ENCODE data around the gene ZNF500. TPM values are rescaled to one million over a fixed set of nuclear protein-coding genes. Genes with fewer than 3 reads are reported as not detected.

The ZNF500 gene
- 10 to 100 TPM; 33.9 to 35.6 TPM for total RNA-seq
- polyA plus RNA-seq = 10 to 100 TPM in 1 of 2 donors, 1 to 10 TPM in 1; 7.9 to 13.0 TPM

GRCh38 chr16:4766875-4767628 lies at the start of gene ZNF500:
Gene ZNF500, minus strand, starts transcription at chr16:4767162. Its CDS starts 1,184 bp downstream, at chr16:4765978.
- H3K27me3 Mint-ChIP-seq = no peaks in the 10 kb centered on the region
- ChIA-PET POLR2A (ENCODE audit: partially characterized antibody) (interaction anchor here (0.6 to 5.0 kb wide), 13 partner anchors 19 to 291 kb away, joined by 3 to 72 read pairs (median 5); partner anchors contain the start of genes ANKS3, DNAAF8, GLYR1 and HMOX2), CTCF (ENCODE audit: partially characterized antibody) (interaction anchor here (0.5 kb wide), 1 partner anchor 19 kb away, joined by 3 read pairs; no protein-coding TSS in a partner anchor)
- H3K4me1 Mint-ChIP-seq = peaks cover 16 to 50% (median 35%) of the 10 kb centered on the region in 4 donors
- peaks cover 0 to 2% (median 0%) of the 10 kb centered on the region in 8 donors for H3K9me3 Mint-ChIP-seq
- Histone ChIP-seq H3K9me3 (ENCODE audit: control insufficient read depth in 1 of 2, low read length in 2 of 2) (no peaks in the 10 kb centered on the region), H3K27ac (ENCODE audit: low read depth, low read length) (peak within 1 kb of the TSS; percentile 79), H3K4me3 (ENCODE audit: low read length in 2 of 2) (peak within 1 kb of the TSS; percentile 94 to 96), H3K36me3 (ENCODE audit: insufficient read depth, low read length) (peaks cover 9% of the 10 kb centered on the region), H3K27me3 (ENCODE audit: insufficient read depth, low read length) (no peaks in the 10 kb centered on the region), H3K4me1 (ENCODE audit: insufficient read depth, low read length) (peaks cover 32% of the 10 kb centered on the region)
- H3K27ac Mint-ChIP-seq = peak within 1 kb of the TSS; percentile 89 to 98 (median 94)
- intact Hi-C loops (cut with micrococcal nuclease) = loop anchor here (1.0 to 2.0 kb wide), 3 partner anchors 33 to 151 kb away; partner anchors contain the start of genes ANKS3, DNAAF8 and MGRN1
- peak; percentile 90 to 93 (median 93) for DNase-seq
- peaks cover 0 to 28% of the 10 kb centered on the region in 2 donors for H3K36me3 Mint-ChIP-seq
- peak within 1 kb of the TSS; percentile 92 to 95 (median 94) for H3K4me3 Mint-ChIP-seq

GRCh38 chr16:4814542-4815173 lies 47.7 kb upstream of the ZNF500 start:
- no peak for DNase-seq
- Histone ChIP-seq H3K36me3 (ENCODE audit: insufficient read depth, low read length) (peaks cover 48% of the 10 kb centered on the region), H3K9me3 (ENCODE audit: control insufficient read depth in 1 of 2, low read length in 2 of 2) (no peaks in the 10 kb centered on the region), H3K27ac (ENCODE audit: low read depth, low read length) (no peak overlapping the region), H3K27me3 (ENCODE audit: insufficient read depth, low read length) (no peaks in the 10 kb centered on the region), H3K4me3 (ENCODE audit: low read length in 2 of 2) (no peak overlapping the region), H3K4me1 (ENCODE audit: insufficient read depth, low read length) (no peaks in the 10 kb centered on the region)
- H3K36me3 Mint-ChIP-seq = peaks cover 32 to 72% of the 10 kb centered on the region in 2 donors
- intact Hi-C loops (cut with micrococcal nuclease) = no loop called here
- H3K27ac Mint-ChIP-seq = no peak overlapping the region
- no peak overlapping the region for H3K4me3 Mint-ChIP-seq
- ChIA-PET POLR2A (ENCODE audit: partially characterized antibody) (interaction anchor here (0.7 to 2.0 kb wide), 2 partner anchors 12 to 46 kb away, joined by 3 to 5 read pairs; partner anchors contain the start of gene ROGDI), CTCF (ENCODE audit: partially characterized antibody) (interaction anchor here (1.1 kb wide), 1 partner anchor 81 kb away, joined by 3 read pairs; the partner anchor contains the start of genes ANKS3 and DNAAF8)
- no peaks in the 10 kb centered on the region for H3K27me3 Mint-ChIP-seq
- no peaks in the 10 kb centered on the region for H3K4me1 Mint-ChIP-seq
- H3K9me3 Mint-ChIP-seq = peaks cover 0 to 3% (median 0%) of the 10 kb centered on the region in 8 donors

- no peak for DNase-seq
- POLR2A ChIA-PET (ENCODE audit: partially characterized antibody) = no interaction called here
- intact Hi-C loops (cut with micrococcal nuclease) = no loop called here
- no peaks in the 10 kb centered on the region for H3K4me1 Mint-ChIP-seq
- H3K27me3 Mint-ChIP-seq = no peaks in the 10 kb centered on the region
- H3K9me3 Mint-ChIP-seq = peaks cover 0 to 3% (median 0%) of the 10 kb centered on the region in 8 donors
- Histone ChIP-seq H3K4me1 (ENCODE audit: insufficient read depth, low read length) (no peaks in the 10 kb centered on the region), H3K4me3 (ENCODE audit: low read length in 2 of 2) (no peak overlapping the region), H3K9me3 (ENCODE audit: control insufficient read depth in 1 of 2, low read length in 2 of 2) (no peaks in the 10 kb centered on the region), H3K36me3 (ENCODE audit: insufficient read depth, low read length) (peaks cover 42% of the 10 kb centered on the region), H3K27ac (ENCODE audit: low read depth, low read length) (no peak overlapping the region), H3K27me3 (ENCODE audit: insufficient read depth, low read length) (no peaks in the 10 kb centered on the region)
- H3K4me3 Mint-ChIP-seq = no peak overlapping the region
- H3K36me3 Mint-ChIP-seq = peaks cover 30 to 68% of the 10 kb centered on the region in 2 donors
- CTCF ChIA-PET (ENCODE audit: partially characterized antibody) = interaction anchor here (1.4 kb wide), 1 partner anchor 11 kb away, joined by 3 read pairs; the partner anchor contains the start of gene ROGDI
- H3K27ac Mint-ChIP-seq = peak overlapping the region in 2 of 7 donors; percentile 30 to 43
These were observed 47.1 kb upstream of the ZNF500 start for GRCh38 chr16:4814046-4814445.

- H3K36me3 ChIP-seq (ENCODE audit: insufficient read depth, low read length) = peaks cover 42% of the 10 kb centered on the region
- no peaks in the 10 kb centered on the region for H3K4me1 ChIP-seq (ENCODE audit: insufficient read depth, low read length)
- intact Hi-C loops (cut with micrococcal nuclease) = no loop called here
- peaks cover 25 to 67% of the 10 kb centered on the region in 2 donors for H3K36me3 Mint-ChIP-seq
- H3K27me3 ChIP-seq (ENCODE audit: insufficient read depth, low read length) = no peaks in the 10 kb centered on the region
- H3K27ac ChIP-seq (ENCODE audit: low read depth, low read length) = no peak overlapping the region
- H3K4me1 Mint-ChIP-seq = no peaks in the 10 kb centered on the region
- no peak overlapping the region for H3K4me3 ChIP-seq (ENCODE audit: low read length in 2 of 2)
- H3K9me3 Mint-ChIP-seq = no peaks in the 10 kb centered on the region
- H3K27me3 Mint-ChIP-seq = no peaks in the 10 kb centered on the region
- ChIA-PET POLR2A (ENCODE audit: partially characterized antibody) (no interaction called here), CTCF (ENCODE audit: partially characterized antibody) (interaction anchor here (1.4 kb wide), 1 partner anchor 11 kb away, joined by 3 read pairs; the partner anchor contains the start of gene ROGDI)
- DNase-seq = no peak
- H3K9me3 ChIP-seq (ENCODE audit: control insufficient read depth in 1 of 2, low read length in 2 of 2) = no peaks in the 10 kb centered on the region
- peak overlapping the region in 1 of 7 donors; percentile 43 for H3K27ac Mint-ChIP-seq
- H3K4me3 Mint-ChIP-seq = no peak overlapping the region
These were observed 46.5 kb upstream of the ZNF500 start for GRCh38 chr16:4813251-4814003.

GRCh38 chr16:4811773-4812172 lies 44.8 kb upstream of the ZNF500 start:
- no peak for DNase-seq

GRCh38 chr16:4811242-4811641 lies 44.3 kb upstream of the ZNF500 start:
- H3K36me3 ChIP-seq (ENCODE audit: insufficient read depth, low read length) = peaks cover 39% of the 10 kb centered on the region
- H3K4me1 ChIP-seq (ENCODE audit: insufficient read depth, low read length) = no peaks in the 10 kb centered on the region
- ChIA-PET POLR2A (ENCODE audit: partially characterized antibody) (no interaction called here), CTCF (ENCODE audit: partially characterized antibody) (no interaction called here)
- no peak overlapping the region for H3K27ac ChIP-seq (ENCODE audit: low read depth, low read length)
- no peak overlapping the region for H3K4me3 ChIP-seq (ENCODE audit: low read length in 2 of 2)
- no peaks in the 10 kb centered on the region for H3K27me3 Mint-ChIP-seq
- no peaks in the 10 kb centered on the region for H3K4me1 Mint-ChIP-seq
- no peak for DNase-seq
- H3K9me3 Mint-ChIP-seq = no peaks in the 10 kb centered on the region
- no peak overlapping the region for H3K27ac Mint-ChIP-seq
- no peaks in the 10 kb centered on the region for H3K27me3 ChIP-seq (ENCODE audit: insufficient read depth, low read length)
- peaks cover 26 to 64% of the 10 kb centered on the region in 2 donors for H3K36me3 Mint-ChIP-seq
- no peaks in the 10 kb centered on the region for H3K9me3 ChIP-seq (ENCODE audit: control insufficient read depth in 1 of 2, low read length in 2 of 2)
- intact Hi-C loops (cut with micrococcal nuclease) = no loop called here
- H3K4me3 Mint-ChIP-seq = no peak overlapping the region

More at GRCh38 chr16:4811773-4812172, 44.8 kb upstream of the ZNF500 start:
- Mint-ChIP-seq H3K36me3 (peaks cover 29 to 67% of the 10 kb centered on the region in 2 donors), H3K27ac (no peak overlapping the region), H3K4me3 (no peak overlapping the region), H3K9me3 (no peaks in the 10 kb centered on the region), H3K4me1 (no peaks in the 10 kb centered on the region), H3K27me3 (no peaks in the 10 kb centered on the region)
- H3K4me1 ChIP-seq (ENCODE audit: insufficient read depth, low read length) = no peaks in the 10 kb centered on the region
- intact Hi-C loops (cut with micrococcal nuclease) = no loop called here
- ChIA-PET POLR2A (ENCODE audit: partially characterized antibody) (interaction anchor here (0.6 kb wide), 1 partner anchor 188 kb away, joined by 3 read pairs; no protein-coding TSS in a partner anchor), CTCF (ENCODE audit: partially characterized antibody) (no interaction called here)
- H3K4me3 ChIP-seq (ENCODE audit: low read length in 2 of 2) = no peak overlapping the region
- peaks cover 42% of the 10 kb centered on the region for H3K36me3 ChIP-seq (ENCODE audit: insufficient read depth, low read length)
- H3K27me3 ChIP-seq (ENCODE audit: insufficient read depth, low read length) = no peaks in the 10 kb centered on the region
- no peak overlapping the region for H3K27ac ChIP-seq (ENCODE audit: low read depth, low read length)
- no peaks in the 10 kb centered on the region for H3K9me3 ChIP-seq (ENCODE audit: control insufficient read depth in 1 of 2, low read length in 2 of 2)

All from CD4-positive, alpha-beta memory T cell (primary cell).